ENCODE data around the gene DNAH7.

DNA sequence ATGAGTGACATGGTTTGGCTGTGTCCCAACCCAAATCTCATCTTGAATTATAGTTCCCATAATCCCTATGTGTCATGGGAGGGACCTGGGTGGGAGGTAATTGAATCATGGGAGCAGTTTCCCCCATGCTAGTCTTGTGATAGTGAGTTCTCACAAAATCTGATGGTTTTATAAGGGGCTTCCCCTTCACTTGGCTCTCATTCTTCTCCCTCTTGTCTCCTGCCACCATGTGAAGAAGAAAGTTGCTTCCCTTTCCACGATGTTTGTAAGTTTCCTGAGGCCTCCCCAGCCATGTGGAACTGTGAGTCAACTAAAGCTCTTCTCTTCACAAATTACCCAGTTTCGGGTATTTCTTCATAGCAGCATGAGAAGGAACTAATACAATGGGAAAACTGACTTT is 14.0 kb downstream of the DNAH7 start:
- TF ChIP-seq, protein P1, sequence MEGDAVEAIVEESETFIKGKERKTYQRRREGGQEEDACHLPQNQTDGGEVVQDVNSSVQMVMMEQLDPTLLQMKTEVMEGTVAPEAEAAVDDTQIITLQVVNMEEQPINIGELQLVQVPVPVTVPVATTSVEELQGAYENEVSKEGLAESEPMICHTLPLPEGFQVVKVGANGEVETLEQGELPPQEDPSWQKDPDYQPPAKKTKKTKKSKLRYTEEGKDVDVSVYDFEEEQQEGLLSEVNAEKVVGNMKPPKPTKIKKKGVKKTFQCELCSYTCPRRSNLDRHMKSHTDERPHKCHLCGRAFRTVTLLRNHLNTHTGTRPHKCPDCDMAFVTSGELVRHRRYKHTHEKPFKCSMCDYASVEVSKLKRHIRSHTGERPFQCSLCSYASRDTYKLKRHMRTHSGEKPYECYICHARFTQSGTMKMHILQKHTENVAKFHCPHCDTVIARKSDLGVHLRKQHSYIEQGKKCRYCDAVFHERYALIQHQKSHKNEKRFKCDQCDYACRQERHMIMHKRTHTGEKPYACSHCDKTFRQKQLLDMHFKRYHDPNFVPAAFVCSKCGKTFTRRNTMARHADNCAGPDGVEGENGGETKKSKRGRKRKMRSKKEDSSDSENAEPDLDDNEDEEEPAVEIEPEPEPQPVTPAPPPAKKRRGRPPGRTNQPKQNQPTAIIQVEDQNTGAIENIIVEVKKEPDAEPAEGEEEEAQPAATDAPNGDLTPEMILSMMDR (IDR thresholded peaks at IDR 0.05) = no peak
- no peak for TF ChIP-seq POLR2A (IDR thresholded peaks at IDR 0.05)

All from ovary (tissue), 3 donors.